ENCODE measurements around the gene RNF220.

RNF220 gene

DNA sequence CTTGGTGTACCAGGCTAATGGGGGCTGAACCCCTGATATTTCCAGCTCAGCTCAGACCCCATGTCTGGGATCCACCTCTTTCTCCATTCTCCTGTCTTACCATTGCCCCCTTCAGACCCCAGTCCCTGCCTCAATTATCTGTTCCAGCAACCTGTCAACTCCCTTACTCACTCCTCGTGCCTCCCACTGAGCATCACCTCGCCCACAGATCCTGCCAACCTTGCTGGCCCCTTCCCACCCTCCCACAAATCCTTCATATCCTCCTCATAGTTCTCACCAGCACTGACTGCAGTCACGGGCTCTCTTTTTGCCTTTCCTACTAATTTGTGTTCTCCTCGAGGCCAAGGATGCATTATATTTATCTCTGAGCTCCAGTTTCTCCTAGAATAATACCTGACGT is 206.4 kb downstream of the RNF220 start:
- no peak for DNase-seq
- intact Hi-C loops (cut with DNase I): no loop called here

DNA sequence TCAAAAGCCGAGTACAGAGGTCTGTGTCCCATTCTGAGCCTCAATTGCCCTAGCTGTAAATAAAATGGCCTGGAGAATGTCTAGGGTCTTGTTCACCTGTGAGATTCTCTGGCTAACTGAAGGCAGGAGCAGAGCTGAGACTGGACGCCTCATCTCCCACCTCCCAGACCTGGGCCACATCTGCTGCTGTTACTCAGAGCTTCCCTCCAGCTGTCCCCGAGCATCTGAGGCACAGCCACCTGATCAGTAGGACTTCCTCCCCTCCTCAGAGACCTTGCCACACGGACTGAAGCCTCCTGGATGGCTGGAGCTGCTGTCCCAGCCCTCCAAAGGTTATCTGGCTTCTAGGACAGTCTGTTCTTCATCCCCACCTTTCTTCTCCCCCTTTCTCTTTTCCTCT is 206.8 kb downstream of the RNF220 start:
- intact Hi-C loops (cut with DNase I): no loop called here
- no peak for DNase-seq

GRCh38 chr1:44613941-44614340 is 208.9 kb downstream of the RNF220 start:
- no peak for DNase-seq
- intact Hi-C loops (cut with DNase I): no loop called here

- no peak for DNase-seq
- intact Hi-C loops (cut with DNase I): loop anchor here (5.0 kb wide), 1 partner anchor 36 kb away; no protein-coding TSS in a partner anchor
These were observed 211.4 kb downstream of the RNF220 start for GRCh38 chr1:44616284-44616990.

GRCh38 chr1:44616991-44617702 is 212.1 kb downstream of the RNF220 start:
- intact Hi-C loops (cut with DNase I): loop anchor here (5.0 kb wide), 1 partner anchor 35 kb away; no protein-coding TSS in a partner anchor
- peak in 2 of 42 donors; percentile 32 to 48 for DNase-seq

DNA sequence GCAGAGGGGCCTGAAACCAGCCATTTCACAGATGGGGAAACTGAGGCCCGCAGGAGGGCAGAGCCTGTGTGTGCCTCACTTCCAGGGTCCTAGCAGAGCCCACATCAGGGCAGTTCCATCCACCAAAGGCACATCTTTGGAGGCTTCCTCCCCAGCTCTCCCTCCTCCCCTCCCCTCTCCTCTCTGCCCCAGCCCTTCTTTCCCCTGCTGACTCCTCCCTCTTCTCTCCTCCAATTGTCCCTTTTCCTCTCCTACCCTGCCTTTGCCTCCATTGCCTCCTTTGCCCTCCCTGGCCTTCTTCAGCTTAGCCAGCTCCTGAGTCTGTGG is 212.6 kb downstream of the RNF220 start:
- intact Hi-C loops (cut with DNase I): loop anchor here (5.0 kb wide), 1 partner anchor 35 kb away; no protein-coding TSS in a partner anchor
- DNase-seq: no peak

DNA sequence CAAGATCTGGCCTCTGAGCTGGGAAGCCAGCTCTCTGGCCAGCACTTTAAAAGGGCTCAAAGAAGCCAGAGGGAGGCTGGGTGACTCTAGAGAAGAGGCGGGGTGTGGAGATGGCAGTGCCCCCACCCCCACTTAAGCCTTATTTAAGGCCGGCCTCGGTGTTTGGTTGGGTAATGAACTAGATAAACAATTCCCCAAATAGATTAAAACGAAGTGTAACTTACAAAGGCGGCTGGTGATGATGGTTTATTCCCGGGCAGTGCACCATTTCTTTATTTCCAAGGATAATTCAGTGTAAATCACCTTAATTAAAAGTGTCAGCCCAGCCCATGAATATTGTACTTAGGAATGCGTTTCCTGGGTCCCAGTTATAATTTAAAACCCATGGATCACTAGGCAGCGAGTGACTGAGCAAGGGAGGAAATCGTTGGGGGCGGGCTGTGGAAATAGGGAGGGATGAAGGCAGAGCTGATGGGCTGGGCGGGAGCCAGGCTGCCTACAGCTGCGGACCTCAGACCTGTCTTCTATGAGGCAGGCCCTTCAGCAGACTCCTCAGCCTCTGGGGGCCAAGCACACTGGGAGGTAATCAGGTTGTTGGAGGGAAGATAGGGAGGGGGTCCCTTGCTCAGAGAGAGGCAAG is 214.3 kb downstream of the RNF220 start:
- intact Hi-C loops (cut with DNase I): loop anchor here (5.0 kb wide), 1 partner anchor 33 kb away; no protein-coding TSS in a partner anchor
- DNase-seq: peak in 1 of 42 donors; percentile 71

DNA sequence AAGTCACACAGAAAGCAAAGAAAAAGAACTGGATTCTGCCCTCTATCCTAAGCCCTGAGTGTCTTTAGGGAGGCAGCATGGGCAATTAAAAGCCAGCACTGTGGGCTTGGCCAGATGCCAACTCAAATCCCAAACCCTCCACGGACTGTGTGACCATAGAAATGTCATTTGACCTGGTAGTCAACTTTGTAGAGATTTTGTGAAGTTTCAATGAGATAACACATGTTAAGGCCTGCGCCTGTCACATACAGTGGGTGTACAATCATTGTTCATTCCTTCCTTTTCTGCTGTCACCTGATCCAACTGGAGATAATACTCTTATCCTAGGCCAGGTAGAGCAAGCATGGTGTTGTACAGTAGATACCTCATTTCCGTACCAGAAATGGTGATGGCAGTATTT is 215.0 kb downstream of the RNF220 start:
- DNase-seq: no peak

GRCh38 chr1:44621841-44622286 is 216.8 kb downstream of the RNF220 start:
- DNase-seq: no peak
- intact Hi-C loops (cut with DNase I): no loop called here

More for the DNA sequence above, 215.0 kb downstream of the RNF220 start:
- intact Hi-C loops (cut with DNase I): no loop called here

DNA sequence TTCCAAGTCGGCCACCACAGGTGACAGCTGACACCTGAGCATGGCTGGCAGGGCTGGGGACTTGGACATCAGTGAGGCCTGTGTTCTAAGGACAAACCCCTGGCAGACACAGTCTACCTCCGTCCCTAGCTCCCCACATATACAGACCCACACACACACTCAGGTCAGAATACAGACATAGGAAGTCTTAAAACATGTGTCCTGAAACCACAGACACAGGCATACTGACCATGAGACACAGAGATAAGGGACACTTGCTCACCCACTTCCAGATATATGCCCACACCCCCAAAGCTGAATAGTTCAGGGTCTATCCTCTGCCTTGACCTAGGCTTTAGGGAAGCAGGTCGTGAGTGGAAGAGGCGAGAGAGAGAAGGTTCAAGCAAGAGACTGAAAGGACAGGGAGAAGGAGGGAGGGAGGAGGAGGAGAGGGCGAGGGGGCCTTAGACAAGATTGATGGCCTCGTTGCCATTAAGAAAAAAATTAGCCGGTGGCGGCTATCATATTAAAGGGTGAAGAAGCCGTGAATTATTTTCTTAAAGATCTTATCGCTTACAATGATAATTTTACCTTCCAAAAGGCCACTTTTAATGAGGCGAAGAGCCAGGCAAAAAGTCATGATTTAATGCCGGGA is 219.3 kb downstream of the RNF220 start:
- intact Hi-C loops (cut with DNase I): no loop called here

DNA sequence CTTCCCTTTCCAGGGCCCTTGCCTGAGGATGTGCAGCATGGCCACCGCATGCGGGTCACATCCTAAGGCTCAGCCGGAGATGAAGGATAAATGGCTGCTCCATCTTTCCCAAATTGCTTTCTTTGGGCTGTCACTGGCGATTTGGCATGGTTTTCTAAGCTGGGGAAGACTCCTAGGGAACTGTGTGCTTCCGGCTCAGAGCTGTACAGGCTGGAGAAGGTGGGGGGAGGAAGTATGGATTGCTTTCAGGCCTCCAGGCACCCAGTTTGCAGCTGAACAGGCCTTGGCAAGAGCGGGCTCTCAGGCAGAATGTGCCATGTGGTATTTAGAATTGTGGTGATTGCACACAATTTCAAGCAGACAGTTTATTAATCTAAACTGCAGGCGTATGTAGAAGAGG is 220.3 kb downstream of the RNF220 start:
- intact Hi-C loops (cut with DNase I): no loop called here
- no peak for DNase-seq

More for the DNA sequence above, 219.3 kb downstream of the RNF220 start:
- no peak for DNase-seq

- no peak for DNase-seq
- intact Hi-C loops (cut with DNase I): no loop called here
These were observed 224.1 kb downstream of the RNF220 start for GRCh38 chr1:44628962-44629756.

GRCh38 chr1:44630116-44630515 is 225.1 kb downstream of the RNF220 start:
- intact Hi-C loops (cut with DNase I): loop anchor here (5.0 kb wide), 1 partner anchor 33 kb away; no protein-coding TSS in a partner anchor

GRCh38 chr1:44631333-44631646 is 226.2 kb downstream of the RNF220 start:
- DNase-seq: peak in 1 of 42 donors; percentile 47
- intact Hi-C loops (cut with DNase I): loop anchor here (5.0 kb wide), 1 partner anchor 34 kb away; no protein-coding TSS in a partner anchor

More at GRCh38 chr1:44630116-44630515, 225.1 kb downstream of the RNF220 start:
- DNase-seq: no peak

GRCh38 chr1:44631647-44632539 is 226.8 kb downstream of the RNF220 start:
- DNase-seq: peak; percentile 59 to 94 (median 86)
- intact Hi-C loops (cut with DNase I): loop anchor here (5.0 kb wide), 1 partner anchor 35 kb away; no protein-coding TSS in a partner anchor

DNA sequence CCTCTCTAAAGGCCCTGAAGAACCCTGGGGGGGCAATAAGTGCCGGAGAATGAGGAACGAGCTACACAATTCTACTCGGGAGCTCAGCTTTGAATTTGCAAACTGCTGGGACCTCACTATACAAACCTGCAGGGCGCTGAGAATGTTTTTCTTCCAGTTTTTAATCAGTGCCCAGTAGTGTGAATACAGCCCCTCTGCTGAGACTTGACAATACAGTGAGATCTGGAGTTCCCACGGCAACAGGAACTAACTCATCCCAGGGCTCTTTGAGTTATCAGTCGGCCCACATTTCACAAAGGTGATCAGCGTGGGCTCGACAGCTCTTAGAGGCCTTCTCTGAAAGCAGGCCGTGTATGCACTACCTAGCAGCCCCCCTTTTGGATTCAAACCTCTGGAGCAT is 227.5 kb downstream of the RNF220 start:
- intact Hi-C loops (cut with DNase I): loop anchor here (5.0 kb wide), 1 partner anchor 35 kb away; no protein-coding TSS in a partner anchor
- no peak for DNase-seq

- intact Hi-C loops (cut with DNase I): loop anchor here (5.0 kb wide), 1 partner anchor 37 kb away; no protein-coding TSS in a partner anchor
- DNase-seq: no peak
These were observed 229.6 kb downstream of the RNF220 start for GRCh38 chr1:44634606-44635189.

Data from head of caudate nucleus (tissue), 42 donors.